Measurements from ENCODE around the gene LRRTM4. TPM values are rescaled to one million over a fixed set of nuclear protein-coding genes. Genes with fewer than 3 reads are reported as not detected.

Gene LRRTM4
- total and polyA plus RNA-seq, 2 of the 13 experiments (the other 11 are each of a cell fraction or from before 2014, with no cell fraction given): 1.2 TPM

DNA sequence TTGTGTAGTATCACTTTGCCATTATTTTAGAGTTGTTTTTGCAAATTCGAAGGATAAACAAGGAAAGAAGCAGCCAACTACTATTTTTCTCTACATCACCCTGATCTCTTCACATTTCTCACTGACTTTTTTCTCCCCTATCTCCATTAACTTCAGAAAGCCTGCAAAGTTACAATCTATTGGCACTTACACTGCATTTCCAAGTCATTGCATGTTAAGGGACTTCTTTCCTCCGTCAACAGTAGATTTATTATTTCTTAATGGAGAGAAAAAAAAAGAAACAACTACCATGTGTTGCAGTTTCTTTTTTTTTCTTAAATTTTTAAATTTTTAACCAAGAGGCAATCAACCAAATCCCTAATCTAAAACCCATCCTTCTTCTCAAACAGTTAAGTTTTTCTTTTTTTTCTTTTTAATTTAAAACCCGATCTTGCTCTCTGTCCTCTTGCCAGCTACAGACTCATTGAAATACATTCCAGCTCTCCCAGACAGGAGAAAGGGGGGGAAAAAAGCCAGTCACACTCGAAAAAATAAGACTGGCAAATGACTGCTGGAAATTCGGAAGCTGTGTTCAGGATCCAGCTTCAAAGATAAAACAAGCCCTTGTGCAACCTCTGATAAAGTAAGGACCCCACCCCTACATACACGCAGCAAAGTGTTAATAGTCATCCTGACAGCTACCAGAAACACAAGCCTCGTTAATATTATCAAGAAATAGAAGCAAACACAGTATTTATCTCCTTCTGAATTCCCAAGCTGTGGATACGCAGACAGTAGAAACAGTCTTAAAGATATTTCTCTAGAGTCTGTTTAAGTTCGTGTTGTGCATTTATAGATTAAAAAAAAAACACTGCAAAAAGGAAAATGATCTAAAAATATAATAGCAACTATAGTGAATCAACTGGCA, 1.3 kb downstream of the LRRTM4 start:
- ChIA-PET CTCF (ENCODE audit: low intra/inter-chr PET ratio, low total read pairs) (no interaction called here), POLR2A (no interaction called here)
- no peaks in the 10 kb centered on the region for H3K4me1 ChIP-seq (ENCODE audit: insufficient read depth, low read length)
- no peak overlapping the region for H3K4me2 ChIP-seq (ENCODE audit: low read depth, low read length)
- H3K79me2 ChIP-seq (ENCODE audit: insufficient read depth, low read length): no peaks in the 10 kb centered on the region
- H3K36me3 ChIP-seq (replicated peaks in 1 of 2; ENCODE audit: control insufficient read depth in 1 of 2, insufficient read depth in 2 of 2, low read length in 2 of 2): no peaks in the 10 kb centered on the region
- no peak for DNase-seq (ENCODE audit: low spot score)
- peaks cover 0 to 12% of the 10 kb centered on the region in 2 experiments; a peak in 1 of 5 replicates for H3K27me3 ChIP-seq (ENCODE audit: control insufficient read depth in 1 of 2, insufficient read depth in 2 of 2, low read length in 2 of 2)
- H3K9ac ChIP-seq (ENCODE audit: insufficient read depth, low read depth, low read length): no peak overlapping the region
- intact Hi-C loops (cut with micrococcal nuclease; ENCODE audit: unreplicated experiment) (no loop called here), in situ Hi-C loops (cut with HindIII; ENCODE audit: extremely low pct_ligation_motif_present, low pct_unique_long_range_greater_than_20kb) (no loop called here)
- 10% methylated on average over 9 of the region's 9 CpGs for WGBS (ENCODE audit: low lambda C conversion rate)
- no TSS peak for BruUV-seq (replicated peaks)
- no peak overlapping the region for H3K4me3 ChIP-seq (replicated peaks in 1 of 3; ENCODE audit: insufficient read depth in 1 of 3, low read depth in 2 of 3, low read length in 3 of 3)
- no peak for TF ChIP-seq MEIS1 (CRISPR knock-in tag; IDR thresholded peaks at IDR 0.05; ENCODE audit: borderline replicate concordance)
- no peak for TF ChIP-seq RARG (CRISPR knock-in tag; IDR thresholded peaks at IDR 0.05; ENCODE audit: low read depth)
- TF ChIP-seq MED1 (CRISPR knock-in tag; IDR thresholded peaks at IDR 0.05): no peak
- FAIRE-seq: no peak
- ATAC-seq: no peak
- no peak overlapping the region for H3K27ac ChIP-seq (ENCODE audit: extremely low read length, insufficient read depth, low read length)
- H4K20me1 ChIP-seq (ENCODE audit: insufficient read depth, low read length): no peaks in the 10 kb centered on the region
- no peak overlapping the region for H2AFZ ChIP-seq (ENCODE audit: low read length)
- no peaks in the 10 kb centered on the region for H3K9me3 ChIP-seq (ENCODE audit: low read length)

DNA sequence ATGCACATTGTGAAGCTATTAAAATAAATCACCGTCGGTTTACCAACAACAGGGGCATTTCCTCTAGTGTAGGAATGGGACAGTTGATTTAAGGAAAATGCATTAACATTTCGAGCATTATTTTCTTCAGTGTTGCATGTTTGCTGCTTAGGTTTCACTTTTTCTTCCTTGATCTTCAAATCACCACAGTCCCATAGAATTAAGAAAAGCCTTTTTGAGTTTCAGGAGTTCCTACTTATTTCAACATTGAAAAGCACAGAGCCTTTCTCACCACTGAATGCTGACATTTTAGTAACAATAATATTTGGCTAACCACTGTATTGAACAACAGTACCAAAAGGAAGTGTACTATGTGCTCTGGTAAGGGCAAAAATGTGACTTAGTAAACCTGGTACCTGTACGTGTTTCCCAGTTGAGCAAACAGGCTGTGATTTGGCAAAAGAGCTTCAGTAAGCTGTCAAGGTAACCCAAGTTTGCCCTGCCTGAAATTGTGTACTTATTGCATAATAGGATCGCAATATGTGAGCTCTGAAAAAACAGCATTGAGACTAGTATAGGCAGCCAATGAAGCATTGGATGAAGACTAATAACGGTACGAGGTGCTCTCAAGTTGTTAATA, 2.2 kb downstream of the LRRTM4 start:
- Histone ChIP-seq H3K4me3 (replicated peaks in 1 of 3; ENCODE audit: insufficient read depth in 1 of 3, low read depth in 2 of 3, low read length in 3 of 3) (no peak overlapping the region), H3K79me2 (ENCODE audit: insufficient read depth, low read length) (no peaks in the 10 kb centered on the region), H3K27ac (ENCODE audit: extremely low read length, insufficient read depth, low read length) (no peak overlapping the region), H3K9me3 (ENCODE audit: low read length) (no peaks in the 10 kb centered on the region), H3K4me2 (ENCODE audit: low read depth, low read length) (no peak overlapping the region), H2AFZ (ENCODE audit: low read length) (no peak overlapping the region), H3K9ac (ENCODE audit: insufficient read depth, low read depth, low read length) (no peak overlapping the region), H3K36me3 (replicated peaks in 1 of 2; ENCODE audit: control insufficient read depth in 1 of 2, insufficient read depth in 2 of 2, low read length in 2 of 2) (no peaks in the 10 kb centered on the region), H3K27me3 (ENCODE audit: control insufficient read depth in 1 of 2, insufficient read depth in 2 of 2, low read length in 2 of 2) (peaks cover 0 to 12% of the 10 kb centered on the region in 2 experiments; a peak in 1 of 5 replicates), H4K20me1 (ENCODE audit: insufficient read depth, low read length) (no peaks in the 10 kb centered on the region), H3K4me1 (ENCODE audit: insufficient read depth, low read length) (no peaks in the 10 kb centered on the region)
- in situ Hi-C loops (cut with HindIII; ENCODE audit: extremely low pct_ligation_motif_present, low pct_unique_long_range_greater_than_20kb): no loop called here
- TF ChIP-seq SIX4 (CRISPR knock-in tag; IDR thresholded peaks at IDR 0.05) (no peak), ZBTB3 (CRISPR knock-in tag; IDR thresholded peaks at IDR 0.05; ENCODE audit: borderline replicate concordance, low read depth) (no peak), ZNF10 (CRISPR knock-in tag; IDR thresholded peaks at IDR 0.05; ENCODE audit: borderline replicate concordance, low read depth) (no peak), FLYWCH1 (CRISPR knock-in tag; IDR thresholded peaks at IDR 0.05) (no peak), LCORL (IDR thresholded peaks at IDR 0.05) (no peak), LCORL (CRISPR knock-in tag; IDR thresholded peaks at IDR 0.05) (no peak)
- POLR2A ChIA-PET: no interaction called here
- no TSS peak for BruUV-seq (replicated peaks)
- DNase-seq (ENCODE audit: low spot score) (no peak), FAIRE-seq (no peak), ATAC-seq (no peak)
- WGBS (ENCODE audit: low lambda C conversion rate): 21% methylated on average over 7 of the region's 7 CpGs
- intact Hi-C loops (cut with micrococcal nuclease; ENCODE audit: unreplicated experiment): loop anchor here (10.0 kb wide), 1 partner anchor 565 kb away; no protein-coding TSS in a partner anchor
- CTCF ChIA-PET (ENCODE audit: low intra/inter-chr PET ratio, low total read pairs): no interaction called here
